Measurements from ENCODE around the gene PDIA4.

Gene PDIA4

DNA sequence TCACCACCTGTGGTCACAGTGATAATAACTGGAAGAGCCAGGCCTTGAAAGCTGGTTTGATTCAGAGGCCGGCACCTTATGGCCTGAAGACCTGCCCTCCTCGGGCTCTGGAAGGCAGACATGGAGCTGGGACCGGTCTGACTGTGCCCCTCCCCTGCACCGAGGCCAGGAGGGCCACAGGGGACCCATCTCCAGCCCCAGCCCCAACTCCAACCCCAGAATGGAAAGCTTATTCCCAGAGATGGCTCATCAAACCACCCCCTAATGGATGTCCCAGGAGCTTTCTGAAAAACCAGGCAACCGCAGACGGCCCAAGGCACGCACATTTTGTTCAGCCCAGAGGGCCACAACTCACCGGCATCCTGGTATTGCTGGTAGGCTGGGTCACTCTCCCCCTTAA, 16.8 kb downstream of the PDIA4 start:
- TF ChIP-seq, protein P1, sequence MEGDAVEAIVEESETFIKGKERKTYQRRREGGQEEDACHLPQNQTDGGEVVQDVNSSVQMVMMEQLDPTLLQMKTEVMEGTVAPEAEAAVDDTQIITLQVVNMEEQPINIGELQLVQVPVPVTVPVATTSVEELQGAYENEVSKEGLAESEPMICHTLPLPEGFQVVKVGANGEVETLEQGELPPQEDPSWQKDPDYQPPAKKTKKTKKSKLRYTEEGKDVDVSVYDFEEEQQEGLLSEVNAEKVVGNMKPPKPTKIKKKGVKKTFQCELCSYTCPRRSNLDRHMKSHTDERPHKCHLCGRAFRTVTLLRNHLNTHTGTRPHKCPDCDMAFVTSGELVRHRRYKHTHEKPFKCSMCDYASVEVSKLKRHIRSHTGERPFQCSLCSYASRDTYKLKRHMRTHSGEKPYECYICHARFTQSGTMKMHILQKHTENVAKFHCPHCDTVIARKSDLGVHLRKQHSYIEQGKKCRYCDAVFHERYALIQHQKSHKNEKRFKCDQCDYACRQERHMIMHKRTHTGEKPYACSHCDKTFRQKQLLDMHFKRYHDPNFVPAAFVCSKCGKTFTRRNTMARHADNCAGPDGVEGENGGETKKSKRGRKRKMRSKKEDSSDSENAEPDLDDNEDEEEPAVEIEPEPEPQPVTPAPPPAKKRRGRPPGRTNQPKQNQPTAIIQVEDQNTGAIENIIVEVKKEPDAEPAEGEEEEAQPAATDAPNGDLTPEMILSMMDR (conservative IDR thresholded peaks at IDR 0.05; ENCODE audit: low read depth) = no peak
- DNase-seq (ENCODE audit: low spot score) = no peak
- ChIA-PET POLR2A (ENCODE audit: low non-redundant PET) (no interaction called here), CTCF (no interaction called here)
- no peak overlapping the region for H3K27ac ChIP-seq

DNA sequence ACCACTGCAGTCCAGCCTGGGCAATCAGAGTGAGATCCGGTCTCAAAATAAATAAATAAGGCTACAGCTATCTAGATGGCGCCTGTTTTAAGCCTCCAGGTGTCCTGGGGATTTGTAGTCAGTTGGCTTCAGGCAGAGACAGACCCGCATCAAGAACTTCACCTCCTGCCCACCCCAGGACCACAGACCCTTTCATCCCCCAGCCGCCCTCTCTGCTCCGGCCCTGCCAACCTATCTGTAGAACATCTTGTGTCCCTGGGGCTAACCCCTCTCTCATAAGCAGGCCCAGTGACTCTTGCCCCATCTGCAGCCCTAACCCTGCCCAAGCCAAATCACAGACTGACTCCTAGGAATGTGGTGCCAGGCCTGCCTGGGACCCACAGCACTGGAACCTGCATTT, 17.9 kb downstream of the PDIA4 start:
- no peak overlapping the region for H3K27ac ChIP-seq
- TF ChIP-seq, protein P1 (conservative IDR thresholded peaks at IDR 0.05; ENCODE audit: low read depth) = no peak
- CTCF ChIA-PET = interaction anchor here (0.6 kb wide), 1 partner anchor 55 kb away, joined by 3 read pairs; no protein-coding TSS in a partner anchor
- DNase-seq (ENCODE audit: low spot score) = no peak
- POLR2A ChIA-PET (ENCODE audit: low non-redundant PET) = no interaction called here

DNA sequence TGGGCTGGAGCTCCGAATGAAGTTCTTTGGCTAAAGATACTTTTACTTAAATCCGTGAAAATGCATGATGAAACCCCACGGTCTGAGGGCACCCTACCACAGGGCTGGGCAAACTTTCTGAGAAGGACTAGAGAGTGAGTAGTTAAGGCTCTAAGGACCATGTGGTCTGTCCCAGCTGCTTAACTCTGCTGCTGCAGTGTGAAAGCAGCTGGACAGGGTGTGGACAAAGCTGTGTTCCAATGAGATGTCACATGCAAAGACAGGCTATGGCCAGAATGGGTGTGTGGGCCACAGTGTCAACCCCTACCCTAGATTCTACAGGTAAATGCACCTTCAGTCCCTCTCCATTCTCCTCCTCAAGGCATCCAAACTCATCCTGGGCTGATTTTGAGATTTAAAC, 18.8 kb downstream of the PDIA4 start:
- CTCF ChIA-PET = no interaction called here
- POLR2A ChIA-PET (ENCODE audit: low non-redundant PET) = no interaction called here
- no peak for DNase-seq (ENCODE audit: low spot score)
- TF ChIP-seq, protein P1 (conservative IDR thresholded peaks at IDR 0.05; ENCODE audit: low read depth) = no peak
- no peak overlapping the region for H3K27ac ChIP-seq

DNA sequence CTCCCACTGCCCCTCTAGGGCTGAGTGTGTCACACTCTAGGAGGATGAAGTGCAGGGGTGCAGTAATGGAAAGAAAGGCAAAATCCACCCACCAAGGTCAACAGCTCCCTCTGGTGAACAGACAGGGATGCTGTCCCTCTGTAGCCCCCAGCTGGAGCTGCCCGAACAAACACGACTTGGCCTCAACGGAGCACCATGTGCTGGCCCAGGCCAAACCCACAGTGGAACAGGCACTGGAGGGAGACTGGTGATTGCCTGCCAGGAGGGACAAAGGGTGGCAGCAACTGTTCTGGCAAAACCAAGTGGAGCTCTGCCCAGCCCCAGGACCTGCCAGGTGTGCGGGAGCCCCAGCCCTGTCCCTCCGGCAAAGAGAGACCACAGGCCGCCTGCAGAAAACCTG, 20.7 kb downstream of the PDIA4 start:
- H3K27ac ChIP-seq = peak overlapping the region; percentile 10
- no peak for DNase-seq (ENCODE audit: low spot score)
- ChIA-PET POLR2A (ENCODE audit: low non-redundant PET) (no interaction called here), CTCF (interaction anchor here (0.5 to 1.0 kb wide), 3 partner anchors 21 to 115 kb away, joined by 3 to 4 read pairs (median 3); no protein-coding TSS in a partner anchor)
- TF ChIP-seq, protein P1 (conservative IDR thresholded peaks at IDR 0.05; ENCODE audit: low read depth) = no peak

DNA sequence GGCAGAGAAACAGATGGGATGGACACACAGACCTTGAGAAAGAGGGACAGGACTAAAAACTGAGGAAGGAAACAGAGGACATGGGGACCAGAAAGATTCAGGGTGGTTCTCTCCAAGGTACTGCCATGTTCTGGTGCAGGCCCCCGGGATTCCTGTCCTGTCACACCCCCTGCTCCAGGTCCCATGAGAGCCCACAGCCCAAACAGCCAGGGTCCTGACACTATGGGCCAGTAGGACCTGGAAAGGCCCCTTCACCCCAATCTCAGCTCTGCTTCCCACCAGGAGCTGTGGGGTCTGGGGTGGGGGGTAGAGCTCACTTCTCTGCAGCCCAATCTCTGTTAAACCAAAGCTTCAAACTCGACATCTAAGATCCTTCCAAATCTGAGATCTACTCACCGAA, 21.2 kb downstream of the PDIA4 start:
- TF ChIP-seq, protein P1 (conservative IDR thresholded peaks at IDR 0.05; ENCODE audit: low read depth) = no peak
- ChIA-PET CTCF (interaction anchor here (0.5 to 1.0 kb wide), 4 partner anchors 20 to 188 kb away, joined by 3 to 4 read pairs (median 3); no protein-coding TSS in a partner anchor), POLR2A (ENCODE audit: low non-redundant PET) (no interaction called here)
- H3K27ac ChIP-seq = peak overlapping the region; percentile 10
- DNase-seq (ENCODE audit: low spot score) = no peak

DNA sequence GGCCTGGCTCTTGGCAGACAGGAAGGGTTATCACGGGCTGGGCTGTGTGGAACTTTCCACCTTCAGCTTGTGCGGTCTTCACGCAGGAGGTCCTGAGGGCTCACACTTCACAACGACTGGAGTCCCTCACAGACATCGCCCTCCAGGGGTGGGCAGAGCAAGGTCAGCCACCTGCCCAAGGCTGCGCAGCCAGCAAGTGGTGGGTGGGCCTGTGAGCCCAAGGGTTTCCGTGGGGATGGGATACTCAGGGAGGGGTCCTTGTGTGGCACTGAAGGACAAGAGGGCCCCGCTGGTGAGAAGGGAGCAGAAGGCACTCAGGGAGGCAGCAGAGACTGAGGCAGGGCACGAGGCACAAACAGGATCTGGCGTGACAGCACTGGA, 22.0 kb downstream of the PDIA4 start:
- POLR2A ChIA-PET (ENCODE audit: low non-redundant PET) = no interaction called here
- H3K27ac ChIP-seq = no peak overlapping the region
- CTCF ChIA-PET = interaction anchor here (0.6 to 1.0 kb wide), 2 partner anchors 19 to 187 kb away, joined by 3 read pairs; no protein-coding TSS in a partner anchor
- DNase-seq (ENCODE audit: low spot score) = no peak
- TF ChIP-seq, protein P1 (conservative IDR thresholded peaks at IDR 0.05; ENCODE audit: low read depth) = no peak
